Dermis microvascular lymphatic vessel endothelial cell (primary cell): ENCODE data around the gene TMEM41A. TPM values are rescaled to one million over a fixed set of nuclear protein-coding genes. Genes with fewer than 3 reads are reported as not detected.

ENCODE experiments used
- total RNA-seq: library from RNA; depleted of rRNA; stranded (reverse); fragments of >200 nt; gene quantifications from 2 replicates; pipeline ENCODE4 v1.2.1, GENCODE V29; 2014

TMEM41A gene
- total RNA-seq, 1 donor from 2014 or later: 5.9 TPM

Other genes starting within 250 kb of the TMEM41A start
- 4.3 and 4.5 TPM in 2 replicates for gene EHHADH, start 245.0 kb downstream of the TMEM41A start, total RNA-seq
- gene MAP3K13, start 135.9 kb downstream of the TMEM41A start, total RNA-seq: 8.6 and 8.9 TPM in 2 replicates
- gene LIPH, start 53.6 kb upstream of the TMEM41A start, total RNA-seq: 0.13 TPM in 1 of 2 replicates, not detected in the other
- gene SENP2, start 87.3 kb upstream of the TMEM41A start, total RNA-seq: 14.0 and 18.6 TPM in 2 replicates